HepG2 (cell line): ENCODE results near the gene HNRNPL. TPM values are rescaled to one million over a fixed set of nuclear protein-coding genes. Genes with fewer than 3 reads are reported as not detected.

ENCODE experiments used
- ATAC-seq: fragments of 200-7000 bp; cut with Tn5 transposase; 3 replicates; pipeline ENCODE4 v1.9.1; 2020; ENCODE audit warnings: mild to moderate bottlenecking, moderate library complexity
- BruUV-seq: library from RNA; stranded (reverse); fragments of 400-500 nt; replicated peaks from 2 replicates; lab custom pipeline; 2021; lab: Mats Ljungman, UMichigan
- CTCF ChIA-PET: fragments of 300-600 bp; formaldehyde crosslinking; extraction: SDS; loops from one replicate; lab custom pipeline; 2021; ENCODE audit warnings: low total read pairs, inconsistent platforms, low intra/inter-chr PET ratio; lab: Yijun Ruan, JAX
- POLR2A ChIA-PET: fragments of 350-600 bp; sonication (Branson Sonifier 250); formaldehyde crosslinking; loops from one replicate; lab custom pipeline; 2020; ENCODE audit warnings: antibody characterized with exemption, inconsistent platforms; lab: Yijun Ruan, JAX
- DNase-seq: peaks from one replicate; pipeline ENCODE4 v3.0.0-alpha.2; 2015; ENCODE audit warnings: low spot score
- FAIRE-seq: peaks from 3 replicates; lab custom pipeline; 2011; peaks lifted over from hg19 to GRCh38; lab: Jason Lieb, UNC
- H2AFZ ChIP-seq: one replicate; pipeline ENCODE4 v1.6.1; 2011; ENCODE audit warnings: low read length, inconsistent platforms
- H3K27ac ChIP-seq: fragments of 300-600 bp; 3 replicates; pipeline ENCODE4 v1.8.0; 2011; ENCODE audit warnings: mixed run types, mild to moderate bottlenecking, mixed read lengths, low read length, inconsistent platforms; ENCODE audit not compliant: insufficient read depth; ENCODE audit errors: extremely low read length
- H3K27me3 ChIP-seq, 2 experiments: fragments of 200-600 bp in 1 of 2; 2 replicates in 1 of 2; 3 replicates in 1 of 2; pipeline versions ENCODE4 v1.6.0 to v1.8.0; 2011; ENCODE audit warnings: low read length in 2 of 2, mild to moderate bottlenecking in 2 of 2, moderate library complexity in 2 of 2, inconsistent platforms in 1 of 2; ENCODE audit not compliant: insufficient read depth in 2 of 2, control insufficient read depth in 1 of 2
- H3K36me3 ChIP-seq, 2 experiments: fragments of 200-600 bp in 1 of 2; replicated peaks in 1 of 2; 2 replicates in 1 of 2; 3 replicates in 1 of 2; pipeline versions ENCODE4 v1.5.1 to v1.8.0; 2011; ENCODE audit warnings: low read length in 2 of 2, inconsistent platforms in 1 of 2; ENCODE audit not compliant: insufficient read depth in 2 of 2, control insufficient read depth in 1 of 2
- H3K4me1 ChIP-seq: 2 replicates; pipeline ENCODE4 v1.5.1; 2012; ENCODE audit warnings: low read length, inconsistent platforms; ENCODE audit not compliant: insufficient read depth
- H3K4me2 ChIP-seq: 2 replicates; pipeline ENCODE4 v1.6.0; 2011; ENCODE audit warnings: low read depth, low read length, inconsistent platforms
- H3K4me3 ChIP-seq, 3 experiments: fragments of 200-600 bp in 1 of 3; sonication (generic), shearing (Covaris generic) in 1 of 3; replicated peaks in 1 of 3; 2 replicates each; pipeline ENCODE4 v1.5.1; 2011 to 2016; ENCODE audit warnings: low read length in 3 of 3, inconsistent platforms in 2 of 3, low read depth in 2 of 3, mild to moderate bottlenecking in 2 of 3, control low read depth in 1 of 3, mixed read lengths in 1 of 3; ENCODE audit not compliant: insufficient read depth in 1 of 3
- H3K79me2 ChIP-seq: one replicate; pipeline ENCODE4 v1.6.1; 2011; ENCODE audit warnings: low read length, inconsistent platforms; ENCODE audit not compliant: insufficient read depth
- H3K9ac ChIP-seq: 2 replicates; pipeline ENCODE4 v1.6.0; 2011; ENCODE audit warnings: mild to moderate bottlenecking, low read depth, low read length, inconsistent platforms; ENCODE audit not compliant: insufficient read depth
- H3K9me3 ChIP-seq: 2 replicates; pipeline ENCODE4 v1.5.1; 2012; ENCODE audit warnings: mild to moderate bottlenecking, low read length
- H4K20me1 ChIP-seq: 2 replicates; pipeline ENCODE4 v1.6.0; 2011; ENCODE audit warnings: inconsistent platforms, mild to moderate bottlenecking, low read length, moderate library complexity; ENCODE audit not compliant: insufficient read depth
- ASH2L ChIP-seq: fragments of 300-600, 200-600 bp; sonication (generic); IDR thresholded peaks from 2 replicates; pipeline ENCODE4 v1.7.0; 2017; ENCODE audit warnings: low read depth, mild to moderate bottlenecking, moderate library complexity, mixed read lengths, low read length; ENCODE audit not compliant: insufficient read length
- DMTF1 ChIP-seq: sonication (generic); formaldehyde crosslinking; IDR thresholded peaks from 2 replicates; pipeline ENCODE4 v1.4.0; 2020; ENCODE audit warnings: mild to moderate bottlenecking, missing genetic modification reagents
- HDAC1 ChIP-seq: sonication (generic); formaldehyde crosslinking; IDR thresholded peaks from 2 replicates; pipeline ENCODE4 v1.5.1; 2020; ENCODE audit warnings: mild to moderate bottlenecking, missing genetic modification reagents
- PATZ1 ChIP-seq: sonication (generic); formaldehyde crosslinking; IDR thresholded peaks from 2 replicates; pipeline ENCODE4 v1.4.0; 2020; ENCODE audit warnings: missing genetic modification reagents
- PHF8 ChIP-seq: sonication (generic); formaldehyde crosslinking; IDR thresholded peaks from 2 replicates; pipeline ENCODE4 v1.5.0; 2020; ENCODE audit warnings: missing genetic modification reagents
- POLR2AphosphoS5 ChIP-seq: IDR thresholded peaks from 2 replicates; pipeline ENCODE4 v1.6.1; 2012; ENCODE audit warnings: low read depth, low read length
- REXO4 ChIP-seq: sonication (generic); formaldehyde crosslinking; IDR thresholded peaks from 2 replicates; pipeline ENCODE4 v1.8.0; 2022; ENCODE audit warnings: missing genetic modification reagents, mild to moderate bottlenecking, borderline replicate concordance
- SALL1 ChIP-seq: sonication (generic); formaldehyde crosslinking; IDR thresholded peaks from 2 replicates; pipeline ENCODE4 v1.8.0; 2022; ENCODE audit warnings: mild to moderate bottlenecking, missing genetic modification reagents
- SCMH1 ChIP-seq: sonication (generic); formaldehyde crosslinking; IDR thresholded peaks from 2 replicates; pipeline ENCODE4 v1.9.0; 2021; ENCODE audit warnings: missing genetic modification reagents, mild to moderate bottlenecking, borderline replicate concordance
- SRY ChIP-seq: sonication (generic); formaldehyde crosslinking; IDR thresholded peaks from 2 replicates; pipeline ENCODE4 v1.8.0; 2022; ENCODE audit warnings: mild to moderate bottlenecking, missing genetic modification reagents
- TEAD3 ChIP-seq: optimal IDR thresholded peaks from 2 replicates; pipeline ENCODE3; 2016; ENCODE audit warnings: borderline replicate concordance
- YEATS2 ChIP-seq: sonication (generic); formaldehyde crosslinking; IDR thresholded peaks from 2 replicates; pipeline ENCODE4 v1.4.0; 2020; ENCODE audit warnings: missing genetic modification reagents, borderline replicate concordance
- ZBTB34 ChIP-seq: sonication (generic); formaldehyde crosslinking; IDR thresholded peaks from 2 replicates; pipeline ENCODE4 v1.8.0; 2022; ENCODE audit warnings: mild to moderate bottlenecking, missing genetic modification reagents
- ZBTB7B ChIP-seq: sonication (generic); formaldehyde crosslinking; IDR thresholded peaks from 2 replicates; pipeline ENCODE4 v1.4.0; 2020; ENCODE audit warnings: missing genetic modification reagents
- ZFX ChIP-seq: sonication (generic); formaldehyde crosslinking; IDR thresholded peaks from 2 replicates; pipeline ENCODE4 v1.4.0; 2020; ENCODE audit warnings: mild to moderate bottlenecking, low read depth, missing genetic modification reagents, moderate library complexity
- ZNF224 ChIP-seq: sonication (generic); formaldehyde crosslinking; IDR thresholded peaks from 2 replicates; pipeline ENCODE4 v1.5.0; 2020; ENCODE audit warnings: mild to moderate bottlenecking, missing genetic modification reagents
- ZNF552 ChIP-seq: sonication (generic); formaldehyde crosslinking; IDR thresholded peaks from 2 replicates; pipeline ENCODE4 v1.9.0; 2022; ENCODE audit warnings: missing genetic modification reagents, mild to moderate bottlenecking, borderline replicate concordance
- WGBS: methylation state at CpG from one replicate; pipeline ENCODE4 v1.1.6; 2017; ENCODE audit warnings: low lambda C conversion rate; 5-methylcytosine and 5-hydroxymethylcytosine counted together
- in situ Hi-C: cut with HindIII; loops from 2 replicates; pipeline ENCODE4 v1.10.0; 2017; ENCODE audit warnings: low pct_unique_long_range_greater_than_20kb; ENCODE audit not compliant: extremely low pct_ligation_motif_present
- intact Hi-C: fragments of 100-400 bp; cut with micrococcal nuclease; formaldehyde crosslinking; loops from one replicate; pipeline ENCODE4 v1.10.0; 2022; ENCODE audit not compliant: unreplicated experiment
- polyA plus RNA-seq, 8 experiments: library from polyadenylated mRNA; depleted of rRNA in 3 of 8; stranded (reverse) in 7 of 8; unstranded in 1 of 8; fragments of >200 nt; fragmentation: Illumina TruSeq in 4 of 8; extraction: Trizol in 4 of 8; gene quantifications; 2 replicates each; pipeline versions ENCODE4 v1.2.1 to v1.2.3, GENCODE V29; 2011 to 2016; ENCODE audit warnings: low read depth in 4 of 8, missing spikeins in 1 of 8, mixed read lengths in 1 of 8; ENCODE audit not compliant: insufficient read depth in 1 of 8
- total RNA-seq, 5 experiments: library from RNA; depleted of rRNA; stranded (reverse); fragments of >200 nt; fragmentation: Illumina TruSeq; extraction: Trizol; gene quantifications; 2 replicates each; pipeline ENCODE4 v1.2.3, GENCODE V29; 2016; ENCODE audit warnings: low read depth in 1 of 5

Gene HNRNPL
- total and polyA plus RNA-seq, 2 of the 13 experiments (the other 11 are each of a cell fraction or from before 2014, with no cell fraction given) = 156 to 278 TPM

GRCh38 chr19:38877781-38878574 is 28.2 kb upstream of the HNRNPL start, which contains the start of gene RINL:
RINL (minus strand) TSS chr19:38878275; CDS start chr19:38876742, 1,533 bp downstream.
- H3K36me3 ChIP-seq = no peaks in the 10 kb centered on the region
- peak within 1 kb of the TSS; percentile 74 for H3K9ac ChIP-seq
- ChIA-PET CTCF (no interaction called here), POLR2A (interaction anchor here (0.7 to 5.6 kb wide), 16 partner anchors 9 to 233 kb away, joined by 3 to 37 read pairs (median 5); partner anchors contain the start of genes ACTN4, ECH1, NFKBIB and SIRT2)
- BruUV-seq = no TSS peak
- no peaks in the 10 kb centered on the region for H3K79me2 ChIP-seq
- H3K9me3 ChIP-seq = no peaks in the 10 kb centered on the region
- peak within 1 kb of the TSS; percentile 58 for H3K27ac ChIP-seq
- peak within 1 kb of the TSS; percentile 79 for H3K4me2 ChIP-seq
- DNase-seq (no peak), ATAC-seq (peak; percentile 76), FAIRE-seq (peak; percentile 63)
- intact Hi-C loops = no loop called here
- in situ Hi-C loops = no loop called here
- H3K4me1 ChIP-seq = peaks cover 45% of the 10 kb centered on the region
- peak within 1 kb of the TSS; percentile 72 to 86 (median 82) for H3K4me3 ChIP-seq
- no peaks in the 10 kb centered on the region for H4K20me1 ChIP-seq
- no peak within 1 kb of the TSS for H2AFZ ChIP-seq
- H3K27me3 ChIP-seq = no peaks in the 10 kb centered on the region
- WGBS = 14% methylated on average over 5 of the region's 11 CpGs
- TF ChIP-seq REXO4 (0 out of 2 replicates have a peak, but pooled peaks have one; percentile 50), ZNF552 (0 out of 2 replicates have a peak, but pooled peaks have one; percentile 5), HDAC1 (0 out of 2 replicates have a peak, but pooled peaks have one; percentile 27), SRY (CRISPR knock-in tag) (peak; percentile 56; the same call in 1 of the 2 replicates), ZFX (peak; percentile 92), PATZ1 (CRISPR knock-in tag) (peak; percentile 35; the same call in 1 of the 2 replicates), YEATS2 (CRISPR knock-in tag) (peak; percentile 61; the same call in 1 of the 2 replicates), TEAD3 (CRISPR knock-in tag) (peak; percentile 14), ZNF224 (CRISPR knock-in tag) (no peak), ZBTB7B (CRISPR knock-in tag) (0 out of 2 replicates have a peak, but pooled peaks have one; percentile 21), POLR2AphosphoS5 (peak; percentile 51), DMTF1 (0 out of 2 replicates have a peak, but pooled peaks have one; percentile 43), ASH2L (peak; percentile 21), ZBTB34 (0 out of 2 replicates have a peak, but pooled peaks have one; percentile 41), SCMH1 (CRISPR knock-in tag) (no peak), SALL1 (CRISPR knock-in tag) (peak; percentile 41), PHF8 (CRISPR knock-in tag) (peak; percentile 51; the same call in 1 of the 2 replicates)
